ENCODE results near the gene MMAB.

DNA sequence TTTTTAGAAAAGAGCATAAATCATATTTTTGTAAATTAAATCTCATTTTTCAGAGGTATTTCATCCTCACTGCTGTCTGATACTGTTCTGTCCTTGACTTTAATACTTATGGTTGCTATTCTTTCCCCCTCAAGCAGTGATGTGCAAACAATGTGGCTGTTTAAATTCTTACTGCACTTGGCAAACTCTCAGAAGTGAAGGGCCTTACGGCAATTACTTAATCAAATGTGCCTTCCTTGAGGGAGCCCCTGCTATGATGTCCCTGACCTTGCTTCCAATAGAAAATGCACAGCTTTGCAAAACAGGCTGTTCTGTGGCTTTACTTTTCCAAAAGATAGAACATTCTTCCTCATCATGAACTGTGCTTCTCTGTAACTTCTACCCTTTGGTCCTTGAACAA is 60.7 kb downstream of the MMAB start:
- no peak for TF ChIP-seq JUNB (IDR thresholded peaks at IDR 0.05)
- no peak for TF ChIP-seq EP300 (IDR thresholded peaks at IDR 0.05; ENCODE audit: borderline replicate concordance in 1 of 2, control insufficient read depth in 1 of 2, low read depth in 2 of 2, low read length in 2 of 2)
- TF ChIP-seq, protein P1, sequence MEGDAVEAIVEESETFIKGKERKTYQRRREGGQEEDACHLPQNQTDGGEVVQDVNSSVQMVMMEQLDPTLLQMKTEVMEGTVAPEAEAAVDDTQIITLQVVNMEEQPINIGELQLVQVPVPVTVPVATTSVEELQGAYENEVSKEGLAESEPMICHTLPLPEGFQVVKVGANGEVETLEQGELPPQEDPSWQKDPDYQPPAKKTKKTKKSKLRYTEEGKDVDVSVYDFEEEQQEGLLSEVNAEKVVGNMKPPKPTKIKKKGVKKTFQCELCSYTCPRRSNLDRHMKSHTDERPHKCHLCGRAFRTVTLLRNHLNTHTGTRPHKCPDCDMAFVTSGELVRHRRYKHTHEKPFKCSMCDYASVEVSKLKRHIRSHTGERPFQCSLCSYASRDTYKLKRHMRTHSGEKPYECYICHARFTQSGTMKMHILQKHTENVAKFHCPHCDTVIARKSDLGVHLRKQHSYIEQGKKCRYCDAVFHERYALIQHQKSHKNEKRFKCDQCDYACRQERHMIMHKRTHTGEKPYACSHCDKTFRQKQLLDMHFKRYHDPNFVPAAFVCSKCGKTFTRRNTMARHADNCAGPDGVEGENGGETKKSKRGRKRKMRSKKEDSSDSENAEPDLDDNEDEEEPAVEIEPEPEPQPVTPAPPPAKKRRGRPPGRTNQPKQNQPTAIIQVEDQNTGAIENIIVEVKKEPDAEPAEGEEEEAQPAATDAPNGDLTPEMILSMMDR (IDR thresholded peaks at IDR 0.05 in 2 of 3, conservative IDR thresholded peaks at IDR 0.05 in 1 of 3; ENCODE audit: control insufficient read depth in 2 of 3, extremely low read depth in 1 of 3, insufficient read depth in 1 of 3, low read depth in 3 of 3, low read length in 3 of 3), result no peak
- TF ChIP-seq POLR2A (IDR thresholded peaks at IDR 0.05; ENCODE audit: low read depth, low read length), result no peak

Data from GM12878 (cell line).